SU-DHL-6 (cell line): ENCODE data around the gene RPA4.

Source experiments
- H2AFZ ChIP-seq: fragments of 200-600 bp; sonication (generic); 2 replicates; pipeline ENCODE4 v1.6.1; 2014; ENCODE audit warnings: low read depth, mild to moderate bottlenecking, moderate library complexity, mixed read lengths, antibody characterized with exemption, low read length; ENCODE audit not compliant: severe bottlenecking
- H3F3A ChIP-seq: fragments of 200-600 bp; shearing (Covaris generic); 2 replicates; pipeline ENCODE4 v1.6.0; 2016; ENCODE audit warnings: antibody characterized with exemption, mild to moderate bottlenecking; ENCODE audit not compliant: insufficient read depth
- H3K27ac ChIP-seq: fragments of 200-600 bp; sonication (generic); 2 replicates; pipeline ENCODE4 v1.5.1; 2016; ENCODE audit warnings: low read depth, mild to moderate bottlenecking, low read length, moderate library complexity, mixed read lengths
- H3K27me3 ChIP-seq: fragments of 200-600 bp; sonication (generic), shearing (Covaris generic); 2 replicates; pipeline ENCODE4 v1.6.0; 2014; ENCODE audit warnings: mild to moderate bottlenecking, low read length
- H3K36me3 ChIP-seq: fragments of 200-600 bp; sonication (generic); 2 replicates; pipeline ENCODE4 v1.6.1; 2014; ENCODE audit warnings: mild to moderate bottlenecking, low read length, mixed read lengths
- H3K4me2 ChIP-seq: fragments of 300-600, 200-600 bp; shearing (Covaris generic), sonication (generic); 2 replicates; pipeline ENCODE4 v1.6.0; 2014; ENCODE audit warnings: low read length, low read depth, mild to moderate bottlenecking; ENCODE audit not compliant: poor library complexity, severe bottlenecking
- H3K4me3 ChIP-seq: fragments of 200-600 bp; sonication (generic); 2 replicates; pipeline ENCODE4 v1.5.1; 2014; ENCODE audit warnings: antibody characterized with exemption, low read length, mild to moderate bottlenecking, mixed read lengths; ENCODE audit not compliant: insufficient read depth, poor library complexity, severe bottlenecking
- H3K79me2 ChIP-seq: fragments of 200-600 bp; sonication (generic); 2 replicates; pipeline ENCODE4 v1.6.1; 2014; ENCODE audit warnings: mild to moderate bottlenecking, low read length, moderate library complexity; ENCODE audit not compliant: insufficient read depth
- H3K9ac ChIP-seq: fragments of 200-600 bp; sonication (generic); 2 replicates; pipeline ENCODE4 v1.7.0; 2014; ENCODE audit warnings: mild to moderate bottlenecking, low read length
- H3K9me2 ChIP-seq: fragments of 200-600 bp; sonication (generic); replicated peaks from 2 replicates; pipeline ENCODE4 v1.6.1; 2014; ENCODE audit warnings: low read length; ENCODE audit not compliant: insufficient read depth
- H3K9me3 ChIP-seq: fragments of 200-600 bp; sonication (generic); 2 replicates; pipeline ENCODE4 v1.6.1; 2014; ENCODE audit warnings: low read length, mixed read lengths; ENCODE audit not compliant: insufficient read depth
- H4K20me1 ChIP-seq: fragments of 200-600 bp; sonication (generic); 2 replicates; pipeline ENCODE4 v1.6.1; 2014; ENCODE audit warnings: low read depth, mild to moderate bottlenecking, antibody characterized with exemption, low read length, moderate library complexity, mixed read lengths
- CTCF ChIP-seq: fragments of 200-600 bp; sonication (generic); IDR thresholded peaks from one replicate; pipeline ENCODE4 v1.5.1; 2017; ENCODE audit warnings: antibody characterized with exemption, mild to moderate bottlenecking, low read length, moderate library complexity; ENCODE audit not compliant: insufficient read depth, poor library complexity, severe bottlenecking
- EZH2phosphoT487 ChIP-seq: fragments of 200-600 bp; sonication (generic), shearing (Covaris generic); conservative IDR thresholded peaks from 2 replicates; pipeline ENCODE4 v1.6.1; 2018; ENCODE audit warnings: mild to moderate bottlenecking, antibody characterized with exemption, low read length, moderate library complexity, mixed read lengths

The RPA4 gene

DNA sequence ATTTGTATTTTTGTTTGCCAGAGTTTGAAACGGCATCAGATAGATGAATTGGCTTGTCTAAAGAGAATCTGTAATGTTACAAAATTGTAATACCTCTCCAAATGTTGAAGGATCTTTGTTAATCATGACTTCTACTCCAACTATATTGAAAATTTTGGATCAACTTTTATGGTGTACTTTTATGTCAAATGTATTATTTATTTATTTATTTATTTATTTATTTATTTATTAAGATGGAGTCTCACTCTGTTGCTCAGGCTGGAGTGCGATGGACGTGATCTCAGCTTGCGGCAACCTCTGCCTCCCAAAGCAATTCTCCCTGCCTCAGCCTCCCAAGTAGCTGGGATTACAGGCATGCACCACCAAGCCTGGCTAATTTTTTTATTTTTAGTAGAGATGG, 36.0 kb downstream of the RPA4 start:
- no peaks in the 10 kb centered on the region for H3K9me3 ChIP-seq
- no peaks in the 10 kb centered on the region for H3K79me2 ChIP-seq
- no peaks in the 10 kb centered on the region for H3F3A ChIP-seq
- H3K4me3 ChIP-seq, result no peak overlapping the region
- no peak overlapping the region for H3K27ac ChIP-seq
- no peak overlapping the region for H2AFZ ChIP-seq
- H3K27me3 ChIP-seq, result no peaks in the 10 kb centered on the region
- no peaks in the 10 kb centered on the region for H3K9me2 ChIP-seq
- no peaks in the 10 kb centered on the region for H4K20me1 ChIP-seq
- no peak overlapping the region for H3K9ac ChIP-seq
- H3K36me3 ChIP-seq, result no peaks in the 10 kb centered on the region
- no peak overlapping the region for H3K4me2 ChIP-seq
- TF ChIP-seq CTCF (no peak), EZH2phosphoT487 (no peak)

DNA sequence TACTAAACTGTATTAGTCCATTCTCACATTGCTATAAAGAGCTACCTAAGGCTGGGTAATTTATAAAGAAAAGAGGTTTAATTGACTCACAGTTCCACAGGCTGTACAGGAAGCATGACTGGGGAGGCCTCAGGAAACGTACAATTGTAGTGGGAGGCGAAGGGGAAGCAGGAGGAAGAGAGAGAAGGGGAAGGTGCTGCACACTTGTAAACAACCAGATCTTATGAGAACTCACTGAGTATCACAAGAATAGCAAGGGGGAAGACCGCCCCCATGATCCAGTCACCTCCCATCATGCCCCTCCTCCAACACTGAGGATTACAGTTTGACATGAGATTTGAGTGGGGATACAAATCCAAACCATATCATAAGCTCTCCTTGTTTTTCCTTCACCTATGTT, 40.9 kb downstream of the RPA4 start:
- no peak overlapping the region for H3K27ac ChIP-seq
- H2AFZ ChIP-seq, result no peak overlapping the region
- no peak overlapping the region for H3K9ac ChIP-seq
- no peaks in the 10 kb centered on the region for H3K79me2 ChIP-seq
- H4K20me1 ChIP-seq, result no peaks in the 10 kb centered on the region
- H3K4me2 ChIP-seq, result no peak overlapping the region
- no peak overlapping the region for H3K4me3 ChIP-seq
- H3K9me2 ChIP-seq, result no peaks in the 10 kb centered on the region
- TF ChIP-seq CTCF (no peak), EZH2phosphoT487 (no peak)
- H3F3A ChIP-seq, result no peaks in the 10 kb centered on the region
- H3K9me3 ChIP-seq, result no peaks in the 10 kb centered on the region
- H3K36me3 ChIP-seq, result no peaks in the 10 kb centered on the region
- H3K27me3 ChIP-seq, result no peaks in the 10 kb centered on the region

GRCh38 chrX:96929036-96929435, 45.3 kb downstream of the RPA4 start:
- H3K4me2 ChIP-seq, result no peak overlapping the region
- H2AFZ ChIP-seq, result no peak overlapping the region
- no peaks in the 10 kb centered on the region for H3K79me2 ChIP-seq
- H3F3A ChIP-seq, result no peaks in the 10 kb centered on the region
- no peak overlapping the region for H3K27ac ChIP-seq
- H3K9me3 ChIP-seq, result no peaks in the 10 kb centered on the region
- no peaks in the 10 kb centered on the region for H3K27me3 ChIP-seq
- no peak overlapping the region for H3K9ac ChIP-seq
- TF ChIP-seq EZH2phosphoT487 (no peak), CTCF (no peak)
- no peak overlapping the region for H3K4me3 ChIP-seq
- no peaks in the 10 kb centered on the region for H4K20me1 ChIP-seq
- H3K9me2 ChIP-seq, result no peaks in the 10 kb centered on the region
- H3K36me3 ChIP-seq, result no peaks in the 10 kb centered on the region
